BLaER1 (cell line): ENCODE results near the gene HOXD11.

Source experiments
- H3K27ac ChIP-seq: shearing (Covaris generic); formaldehyde crosslinking; 2 replicates; pipeline ENCODE4 v1.8.1; 2022
- H3K27me3 ChIP-seq: shearing (Covaris generic); formaldehyde crosslinking; 2 replicates; pipeline ENCODE4 v1.8.1; 2022
- H3K36me3 ChIP-seq: shearing (Covaris generic); formaldehyde crosslinking; 2 replicates; pipeline ENCODE4 v1.8.1; 2022
- H3K4me1 ChIP-seq: shearing (Covaris generic); formaldehyde crosslinking; 2 replicates; pipeline ENCODE4 v1.8.1; 2022
- H3K4me2 ChIP-seq: shearing (Covaris generic); formaldehyde crosslinking; 2 replicates; pipeline ENCODE4 v1.8.1; 2022
- H3K4me3 ChIP-seq: shearing (Covaris generic); formaldehyde crosslinking; 2 replicates; pipeline ENCODE4 v1.8.1; 2022
- H3K9ac ChIP-seq: shearing (Covaris generic); formaldehyde crosslinking; 2 replicates; pipeline ENCODE4 v1.8.1; 2022
- H3K9me3 ChIP-seq: shearing (Covaris generic); formaldehyde crosslinking; 2 replicates; pipeline ENCODE4 v1.8.1; 2022
- H4K20me1 ChIP-seq: shearing (Covaris generic); formaldehyde crosslinking; 2 replicates; pipeline ENCODE4 v1.8.1; 2022
- Cebpa-rat ChIP-seq: shearing (Covaris generic); IDR thresholded peaks from 2 replicates; pipeline ENCODE4 v1.8.1; 2022

Gene HOXD11

DNA sequence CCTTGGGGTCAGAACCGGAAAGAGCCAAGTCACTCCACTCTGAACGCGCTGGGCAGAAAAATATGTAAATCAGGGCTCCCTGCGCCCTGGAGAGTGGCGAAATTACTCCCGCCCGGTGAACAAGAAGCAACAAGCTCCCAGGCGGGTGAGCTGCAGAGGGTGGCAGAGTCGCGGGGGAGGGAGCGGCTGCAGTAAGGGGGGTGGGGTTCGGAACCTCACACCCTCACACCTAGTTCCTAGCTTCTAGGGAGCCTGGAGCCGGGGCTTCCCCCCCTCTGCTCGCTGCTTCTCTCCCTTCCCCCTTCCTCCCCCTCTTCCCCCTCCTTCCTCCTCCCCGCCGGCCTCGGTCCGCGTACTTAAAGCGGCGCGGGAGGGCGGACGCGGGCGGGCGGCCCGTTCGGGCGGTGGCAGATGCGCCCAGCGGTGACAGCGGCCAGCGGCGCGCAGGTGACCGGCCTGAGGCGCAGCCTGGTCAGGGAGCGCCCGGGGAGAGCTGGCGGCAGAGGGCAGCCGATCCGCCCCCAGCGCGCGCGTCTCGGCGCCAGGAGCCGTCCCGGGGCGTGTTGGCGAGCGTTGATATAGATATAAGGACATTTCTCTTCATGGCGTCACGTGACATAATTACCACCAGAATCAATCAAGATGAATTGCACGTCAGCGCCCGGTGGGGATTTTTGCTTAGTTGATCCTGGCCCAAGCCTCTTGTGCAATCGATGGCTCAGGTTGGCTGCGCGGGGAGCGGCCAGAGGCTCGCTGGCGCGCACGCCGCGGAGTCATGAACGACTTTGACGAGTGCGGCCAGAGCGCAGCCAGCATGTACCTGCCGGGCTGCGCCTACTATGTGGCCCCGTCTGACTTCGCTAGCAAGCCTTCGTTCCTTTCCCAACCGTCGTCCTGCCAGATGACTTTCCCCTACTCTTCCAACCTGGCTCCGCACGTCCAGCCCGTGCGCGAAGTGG is at the start of gene HOXD11:
HOXD11 (plus strand) TSS at position 700 of the 959 bp plus-strand sequence; CDS start at position 776, 76 bp downstream.
- Histone ChIP-seq H3K9ac (no peak within 1 kb of the TSS), H4K20me1 (peaks cover 42% of the 10 kb centered on the region), H3K27ac (no peak within 1 kb of the TSS), H3K27me3 (peaks cover 95% of the 10 kb centered on the region), H3K36me3 (no peaks in the 10 kb centered on the region), H3K4me1 (no peaks in the 10 kb centered on the region), H3K4me3 (no peak within 1 kb of the TSS), H3K9me3 (peaks cover 71% of the 10 kb centered on the region), H3K4me2 (no peak within 1 kb of the TSS)
- no peak for TF ChIP-seq Cebpa-rat

DNA sequence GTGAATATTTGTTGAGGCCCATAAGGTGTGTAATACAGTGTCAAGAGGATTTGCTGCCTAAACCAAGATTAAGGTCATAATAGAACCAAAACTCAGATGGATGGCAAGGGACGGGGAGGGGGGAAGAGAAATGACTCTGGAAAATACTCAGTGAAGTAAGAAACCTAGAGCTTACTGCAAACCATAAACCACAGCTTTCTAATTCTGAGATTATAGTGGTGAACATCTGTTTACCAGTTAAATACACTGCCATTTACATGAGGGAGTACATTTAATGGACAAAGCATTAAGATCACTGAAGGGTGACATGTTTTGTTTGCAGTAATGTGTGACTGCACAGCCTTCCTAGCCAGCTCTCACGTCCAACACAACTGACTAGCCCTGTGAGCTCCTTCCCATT is 43.1 kb upstream of the HOXD11 start:
- H3K36me3 ChIP-seq: no peaks in the 10 kb centered on the region
- peaks cover 26% of the 10 kb centered on the region for H3K9me3 ChIP-seq
- peak overlapping the region; percentile 12; the same call in 1 of the 2 replicates for H3K4me2 ChIP-seq
- H3K4me1 ChIP-seq: peaks cover 8% of the 10 kb centered on the region; the same call in 1 of the 2 replicates
- no peaks in the 10 kb centered on the region for H4K20me1 ChIP-seq
- TF ChIP-seq Cebpa-rat: no peak
- no peak overlapping the region for H3K9ac ChIP-seq
- H3K27me3 ChIP-seq: peaks cover 36% of the 10 kb centered on the region
- no peak overlapping the region for H3K4me3 ChIP-seq
- no peak overlapping the region for H3K27ac ChIP-seq

DNA sequence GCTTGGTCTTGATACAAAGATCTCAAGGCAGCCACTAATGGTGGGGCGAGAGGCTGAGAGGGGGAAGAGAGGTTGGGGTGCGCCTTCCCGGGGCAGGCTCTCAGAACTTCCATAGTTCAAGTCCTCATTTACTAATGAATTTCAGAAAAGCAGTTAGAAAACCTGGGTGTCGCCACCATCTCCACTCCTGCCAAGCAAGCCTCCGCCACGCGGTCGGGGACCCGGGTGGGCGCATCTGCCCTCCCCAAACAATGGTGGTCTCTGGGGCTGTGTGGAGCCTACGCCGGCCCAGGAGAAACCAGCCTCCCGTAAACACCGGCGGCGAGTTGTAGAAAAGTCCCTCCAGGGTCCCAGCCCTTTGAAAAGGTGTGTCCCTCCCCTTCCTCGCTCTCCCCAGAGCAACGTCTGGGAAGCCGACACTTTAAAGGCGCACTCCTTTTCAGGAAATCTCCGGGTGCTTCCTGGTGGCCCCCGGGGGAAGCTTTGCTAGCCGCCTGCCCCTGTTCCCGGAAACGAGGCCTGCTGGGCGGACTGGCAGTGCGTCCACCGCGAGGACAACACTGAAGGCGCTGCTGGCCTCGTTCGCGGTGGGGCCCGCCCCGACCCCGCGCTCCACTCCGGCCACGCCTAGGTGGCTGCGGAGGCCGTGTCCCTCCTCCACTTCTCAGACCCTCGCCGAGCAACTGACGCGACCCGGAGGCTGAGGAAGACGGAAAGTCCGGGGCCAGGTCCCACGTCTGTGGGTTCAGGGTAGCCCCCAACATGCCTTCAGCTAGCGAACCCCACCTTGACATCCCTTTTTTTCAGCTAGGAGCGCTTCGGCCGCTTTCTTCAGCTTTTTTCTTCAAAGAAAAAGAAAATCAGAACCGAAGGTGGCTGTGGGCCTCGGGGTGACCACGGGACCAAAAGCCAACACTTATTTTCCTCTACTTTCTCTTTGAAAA is 40.2 kb upstream of the HOXD11 start:
- peaks cover 8% of the 10 kb centered on the region; the same call in 1 of the 2 replicates for H3K4me1 ChIP-seq
- H3K9ac ChIP-seq: no peak overlapping the region
- H3K27me3 ChIP-seq: peaks cover 66% of the 10 kb centered on the region
- TF ChIP-seq Cebpa-rat: no peak
- H3K9me3 ChIP-seq: peaks cover 39% of the 10 kb centered on the region
- no peak overlapping the region for H3K4me2 ChIP-seq
- no peaks in the 10 kb centered on the region for H3K36me3 ChIP-seq
- H4K20me1 ChIP-seq: peaks cover 10% of the 10 kb centered on the region; the same call in 1 of the 2 replicates
- no peak overlapping the region for H3K27ac ChIP-seq
- H3K4me3 ChIP-seq: no peak overlapping the region

DNA sequence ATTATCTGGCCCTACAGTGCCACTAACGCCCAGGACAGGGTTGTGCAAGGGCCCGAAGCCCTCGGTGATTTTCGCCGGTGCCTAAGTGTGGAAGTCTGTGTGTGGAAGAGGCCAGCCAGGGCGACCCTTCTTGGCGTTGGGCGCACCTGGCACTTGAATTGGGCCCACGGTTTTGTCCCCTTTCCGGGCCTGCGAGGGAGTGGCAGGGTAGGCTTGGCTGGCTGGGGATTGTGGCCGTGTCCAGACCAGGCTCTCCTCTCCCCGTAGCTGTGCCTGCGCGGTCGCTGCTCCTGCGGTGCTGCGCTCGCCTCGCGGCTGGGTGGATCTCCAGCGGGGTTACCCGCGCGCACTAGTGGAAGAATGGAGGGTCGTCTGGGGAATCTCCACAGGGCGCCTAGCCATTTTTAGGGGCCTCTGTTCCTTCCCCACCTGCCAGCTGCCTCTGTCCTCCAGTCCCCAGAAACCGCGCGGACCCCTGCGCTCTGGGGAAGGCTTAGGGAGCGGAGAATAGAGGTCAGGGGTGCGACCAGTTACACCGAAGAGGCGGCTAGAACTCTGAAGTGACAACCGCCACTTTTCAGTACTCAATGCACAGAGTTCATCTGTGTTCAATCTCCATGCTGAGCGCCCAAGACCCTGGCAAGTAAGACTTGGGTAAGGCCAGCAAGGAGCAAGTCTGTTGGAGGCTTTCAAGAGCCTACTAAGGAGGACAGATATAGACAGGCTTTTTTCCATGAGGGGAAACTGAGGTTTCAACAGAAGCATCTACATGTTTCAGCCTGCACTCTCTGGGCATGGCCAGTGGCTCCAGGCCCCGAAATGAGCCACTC is 39.3 kb upstream of the HOXD11 start:
- no peak overlapping the region for H3K4me2 ChIP-seq
- H3K4me3 ChIP-seq: no peak overlapping the region
- peaks cover 8% of the 10 kb centered on the region; the same call in 1 of the 2 replicates for H3K4me1 ChIP-seq
- no peaks in the 10 kb centered on the region for H3K36me3 ChIP-seq
- peaks cover 15% of the 10 kb centered on the region for H4K20me1 ChIP-seq
- no peak for TF ChIP-seq Cebpa-rat
- peaks cover 46% of the 10 kb centered on the region for H3K9me3 ChIP-seq
- no peak overlapping the region for H3K9ac ChIP-seq
- no peak overlapping the region for H3K27ac ChIP-seq
- peaks cover 75% of the 10 kb centered on the region for H3K27me3 ChIP-seq

DNA sequence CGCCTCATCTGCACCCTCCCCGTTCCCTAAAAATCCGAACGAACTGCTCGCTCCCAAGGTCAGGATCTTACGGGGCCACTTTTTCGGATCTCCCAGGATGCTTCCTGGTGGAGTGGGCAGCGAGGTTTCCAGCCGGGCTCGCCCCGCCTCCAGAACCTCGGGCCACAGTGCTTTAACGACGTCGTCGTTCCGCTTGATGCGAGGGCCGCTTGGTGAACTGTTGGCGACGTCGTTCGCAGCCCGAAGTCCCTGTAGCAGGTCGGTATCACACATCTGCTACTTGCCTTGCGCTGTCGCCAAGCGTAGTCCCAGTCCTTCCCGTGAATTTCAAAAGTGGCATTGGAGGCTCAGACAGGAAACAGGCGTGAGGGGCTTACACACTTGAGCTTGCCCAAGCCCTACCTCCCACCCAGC is 38.7 kb upstream of the HOXD11 start:
- Histone ChIP-seq H3K4me1 (peaks cover 8% of the 10 kb centered on the region; the same call in 1 of the 2 replicates), H3K9me3 (peaks cover 50% of the 10 kb centered on the region), H4K20me1 (peaks cover 21% of the 10 kb centered on the region), H3K36me3 (no peaks in the 10 kb centered on the region), H3K9ac (no peak overlapping the region), H3K4me3 (no peak overlapping the region), H3K27ac (no peak overlapping the region), H3K4me2 (no peak overlapping the region), H3K27me3 (peaks cover 81% of the 10 kb centered on the region)
- TF ChIP-seq Cebpa-rat: no peak

DNA sequence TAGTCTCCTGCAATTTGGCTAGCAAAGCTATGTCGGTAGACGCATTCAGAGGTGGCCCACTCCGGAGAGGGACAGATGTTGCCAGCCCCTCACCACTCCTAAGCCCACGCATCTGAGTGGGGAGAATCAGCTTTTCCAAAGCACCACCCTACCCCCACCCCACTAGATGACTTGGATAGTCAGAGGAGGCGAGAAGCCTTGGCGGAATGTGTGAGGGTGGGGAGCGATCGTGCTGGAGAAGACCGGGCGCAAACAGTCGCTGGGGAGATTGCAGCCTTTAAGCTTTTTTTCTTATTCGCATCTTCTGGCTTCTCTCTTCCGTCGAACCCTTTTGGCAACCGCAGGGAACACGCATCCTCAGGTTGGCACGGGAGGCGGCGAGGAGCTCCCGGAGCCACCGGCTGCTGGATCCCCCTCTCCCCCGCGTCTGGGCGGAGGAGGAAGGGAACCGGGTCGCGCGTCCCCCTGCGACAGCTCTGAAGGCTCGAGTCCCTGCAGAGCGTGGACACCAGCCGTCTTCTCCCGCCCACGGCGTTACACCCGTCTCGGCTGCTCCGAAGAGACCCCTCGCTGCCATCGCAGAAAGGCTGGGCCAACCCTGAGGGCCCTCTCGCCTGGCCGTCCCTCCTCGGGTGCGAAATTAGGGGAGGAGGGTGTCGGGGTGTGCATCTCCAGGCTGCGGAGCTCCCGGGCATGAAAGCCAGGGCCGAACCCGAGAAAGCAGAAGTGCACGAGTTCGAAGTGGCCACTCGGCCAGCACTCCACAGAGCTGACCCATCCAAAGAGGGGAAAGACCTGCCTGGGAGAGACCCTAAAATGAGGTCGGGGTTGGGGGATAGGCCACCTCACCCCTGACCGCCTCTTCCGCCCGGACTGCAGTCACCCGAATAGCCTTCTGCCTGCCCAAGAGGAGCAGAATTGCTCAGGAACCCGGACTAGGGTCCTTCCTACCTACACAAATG is 35.5 kb upstream of the HOXD11 start:
- Histone ChIP-seq H3K4me3 (no peak overlapping the region; the same call in 1 of the 2 replicates), H4K20me1 (peaks cover 49% of the 10 kb centered on the region), H3K4me2 (no peak overlapping the region), H3K27ac (no peak overlapping the region), H3K36me3 (no peaks in the 10 kb centered on the region), H3K27me3 (peaks cover 100% of the 10 kb centered on the region), H3K9me3 (peaks cover 47% of the 10 kb centered on the region), H3K9ac (no peak overlapping the region), H3K4me1 (no peaks in the 10 kb centered on the region)
- TF ChIP-seq Cebpa-rat: no peak

DNA sequence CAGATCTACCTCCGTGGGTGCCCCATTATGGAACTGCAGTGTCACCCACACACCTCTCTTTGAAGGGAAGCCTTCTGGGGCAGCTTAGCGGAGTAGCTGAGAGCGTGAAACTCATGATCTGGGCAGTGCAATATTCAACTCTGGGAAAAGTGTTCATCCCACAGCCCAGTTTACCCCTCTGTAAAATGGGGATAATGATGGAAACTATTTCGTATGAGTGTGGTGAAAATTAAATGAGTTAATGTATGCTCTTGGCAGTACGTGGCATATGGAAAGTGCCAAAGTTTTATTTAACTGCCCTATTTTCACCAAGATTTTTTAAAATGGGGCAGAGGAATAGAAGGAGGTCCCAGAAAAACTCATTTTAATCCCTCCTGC is 34.8 kb upstream of the HOXD11 start:
- Histone ChIP-seq H3K36me3 (no peaks in the 10 kb centered on the region), H3K9ac (no peak overlapping the region), H3K27ac (no peak overlapping the region), H3K9me3 (peaks cover 41% of the 10 kb centered on the region), H3K4me2 (no peak overlapping the region), H3K27me3 (peaks cover 100% of the 10 kb centered on the region), H3K4me1 (no peaks in the 10 kb centered on the region), H4K20me1 (peaks cover 56% of the 10 kb centered on the region), H3K4me3 (no peak overlapping the region)
- TF ChIP-seq Cebpa-rat: no peak
